NCI-H345 treated with DMSO at 0.1 percent for 48 hours (cell line): ENCODE measurements around the gene HMCN1.
A peak's percentile ranks its signal among the peaks of the same experiment; 100 is the strongest.

ENCODE experiments used
- DNase-seq: peaks from one replicate; lab custom pipeline; 2025; ENCODE audit not compliant: unreplicated experiment; lab: John Stamatoyannopoulos, UW

Gene HMCN1

DNA sequence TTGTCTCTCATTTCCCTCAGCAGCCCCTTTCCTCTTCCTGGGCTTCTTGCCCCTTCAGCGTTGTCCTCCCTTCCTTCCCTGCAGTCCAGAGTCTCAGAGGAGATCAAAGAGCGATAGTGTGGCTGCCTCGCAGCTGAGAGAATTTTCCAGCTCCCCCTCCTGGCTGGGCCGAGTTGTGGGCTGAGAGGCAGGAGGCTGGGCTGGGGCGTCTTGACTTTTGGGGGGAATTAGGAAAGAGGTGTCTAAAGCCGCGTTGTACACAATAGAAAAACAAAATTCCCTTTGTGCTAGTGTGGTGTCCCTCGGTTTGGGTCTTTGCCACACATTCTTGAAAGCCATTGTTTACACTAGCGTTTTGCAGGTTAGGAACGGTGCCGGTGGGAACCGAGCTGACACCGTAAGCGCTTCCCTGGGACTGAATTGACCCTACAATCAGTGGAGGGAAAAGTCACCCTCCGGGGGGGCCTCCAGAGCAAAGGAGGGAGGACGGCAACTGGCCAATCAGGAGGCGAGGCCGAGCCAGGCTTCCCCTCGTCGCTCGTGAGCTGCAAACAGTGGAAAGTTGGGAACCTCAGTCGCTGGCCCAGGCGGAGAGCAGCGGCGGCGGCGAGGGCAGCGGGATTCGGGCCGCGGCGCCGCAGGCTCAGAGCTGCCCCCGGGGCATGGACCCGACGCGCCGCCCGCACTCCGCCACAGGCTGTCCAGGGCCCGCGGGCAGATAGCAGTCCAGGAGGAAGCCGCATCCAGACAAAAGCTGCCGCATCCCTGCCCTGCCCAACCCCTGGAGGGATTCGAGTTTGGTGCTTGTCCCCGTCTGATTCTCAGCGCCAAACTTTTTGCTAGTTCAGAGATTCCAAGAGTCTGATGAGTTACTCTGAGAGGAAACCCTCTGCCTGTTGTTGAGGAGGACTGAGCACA is at the start of gene HMCN1:
Gene HMCN1, plus strand, starts transcription at position 574 of the 918 bp plus-strand sequence. CDS start 389 bp downstream, outside the sequence.
- peak; percentile 34 for DNase-seq

DNA sequence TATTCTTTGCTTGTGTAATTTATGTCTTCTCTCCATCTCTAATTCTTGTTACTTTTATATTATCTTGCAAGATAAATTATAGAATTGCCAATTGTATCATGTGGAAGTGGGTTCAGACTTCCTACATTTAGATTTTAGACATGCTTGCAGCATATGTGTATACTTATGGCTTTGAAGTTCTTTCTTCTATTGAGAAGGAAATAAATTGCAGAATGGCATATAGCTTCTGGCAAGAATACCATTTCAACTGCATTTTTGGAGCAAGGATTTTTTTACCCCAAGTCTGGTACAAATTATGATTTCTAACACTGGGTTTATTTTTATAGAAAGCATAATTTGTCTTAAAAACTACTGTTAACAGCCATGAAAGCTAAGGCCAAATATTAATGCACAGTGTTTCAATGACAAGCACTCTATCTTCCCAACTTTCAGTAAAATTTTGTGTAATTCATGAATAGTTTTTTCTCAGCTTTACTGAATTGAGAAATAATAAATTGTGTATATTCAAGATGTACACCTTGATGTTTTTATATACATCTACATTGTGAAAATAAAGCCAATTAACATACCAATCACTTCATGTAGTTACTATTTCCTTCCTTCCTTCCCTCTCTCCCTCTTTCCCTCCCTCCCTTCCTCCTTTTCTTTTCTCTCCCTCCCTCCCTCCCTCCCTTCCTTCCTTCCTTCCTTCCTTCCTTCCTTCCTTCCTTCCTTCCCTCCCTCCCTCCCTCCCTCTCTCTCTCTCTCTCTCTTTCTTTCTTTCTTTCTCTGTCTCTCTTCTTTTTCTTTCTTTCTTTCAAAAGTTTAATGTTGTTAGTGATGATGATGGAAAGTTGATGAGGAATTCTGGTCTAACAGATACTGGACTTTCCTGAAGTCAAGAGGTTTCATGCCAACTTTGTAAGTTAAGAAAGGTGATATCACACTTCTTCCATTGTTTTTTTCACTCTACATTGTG is 47.1 kb upstream of the HMCN1 start:
- DNase-seq = no peak

DNA sequence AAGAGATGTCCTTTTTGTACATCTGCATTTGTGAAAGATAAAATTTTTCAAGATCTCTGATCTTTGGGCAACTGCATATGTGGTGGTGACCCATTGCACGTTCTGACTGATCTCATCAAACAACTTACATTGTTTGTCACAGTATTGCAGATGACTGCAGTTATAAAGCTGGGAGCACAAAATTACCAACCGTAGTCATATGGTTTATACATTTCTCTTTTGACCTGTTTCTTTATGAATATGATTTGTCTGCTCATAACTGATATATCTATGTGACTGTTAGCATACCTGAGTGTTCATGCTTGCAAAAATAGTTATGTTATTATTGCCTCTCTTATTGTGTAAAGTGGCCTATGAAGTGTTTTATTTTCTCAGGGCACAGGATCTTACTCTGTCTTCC is 43.7 kb upstream of the HMCN1 start:
- DNase-seq = no peak

DNA sequence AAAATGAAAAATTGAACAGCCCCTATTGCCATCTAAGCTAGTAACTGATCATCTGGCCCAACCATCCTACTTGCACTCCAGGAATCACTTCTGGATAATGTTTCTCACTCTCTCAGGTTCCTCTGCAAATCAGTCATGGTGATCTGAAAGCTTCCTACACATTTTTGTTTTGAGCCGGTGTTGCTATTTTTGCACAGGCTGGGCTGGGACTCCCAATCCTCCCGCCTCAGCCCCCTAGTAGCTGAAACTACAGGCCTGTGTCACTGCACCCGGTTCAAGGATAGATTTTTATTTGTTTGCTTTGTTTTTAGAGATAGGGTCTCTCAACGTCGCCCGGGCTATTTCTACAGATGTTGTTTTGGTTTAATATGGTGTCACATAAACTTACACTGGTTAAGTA is 40.5 kb upstream of the HMCN1 start:
- DNase-seq = no peak

DNA sequence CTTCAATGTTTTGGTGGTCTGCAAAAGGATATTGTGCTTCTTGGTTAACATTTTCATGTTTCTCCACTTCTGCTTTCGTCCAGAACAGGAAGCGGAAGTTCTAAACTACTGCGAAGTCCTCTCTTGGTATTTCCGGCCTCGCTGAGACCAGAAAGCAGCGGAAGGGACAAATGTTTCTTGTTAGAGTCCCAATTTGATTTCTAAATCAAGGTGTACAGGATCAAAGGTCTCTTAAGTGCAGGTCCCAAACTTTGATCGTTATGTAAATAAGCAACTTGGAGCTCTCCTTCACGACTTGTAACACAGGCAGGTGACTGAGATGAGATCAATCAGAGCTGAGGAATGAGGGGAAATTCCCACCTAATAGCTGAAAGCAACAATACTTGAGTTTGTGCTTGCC is 40.1 kb upstream of the HMCN1 start:
- no peak for DNase-seq

DNA sequence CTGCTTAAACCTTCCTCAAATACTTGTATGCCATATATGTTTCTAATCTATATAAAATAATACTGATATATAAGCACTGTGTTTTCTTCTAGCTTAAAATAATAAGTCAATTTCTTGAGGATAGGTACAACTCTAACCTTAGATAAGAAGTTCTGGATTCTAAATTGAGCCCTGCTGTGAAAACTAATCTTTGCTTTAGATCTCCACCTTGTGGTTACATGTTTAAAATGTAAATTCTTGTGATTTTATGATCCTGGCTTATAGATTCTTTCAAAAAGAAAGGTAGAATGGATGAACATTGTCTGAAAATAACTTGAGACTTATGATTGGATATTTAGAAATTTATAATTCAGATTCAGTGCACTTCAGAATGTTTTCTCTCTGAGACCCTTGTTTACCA is 38.9 kb upstream of the HMCN1 start:
- no peak for DNase-seq

DNA sequence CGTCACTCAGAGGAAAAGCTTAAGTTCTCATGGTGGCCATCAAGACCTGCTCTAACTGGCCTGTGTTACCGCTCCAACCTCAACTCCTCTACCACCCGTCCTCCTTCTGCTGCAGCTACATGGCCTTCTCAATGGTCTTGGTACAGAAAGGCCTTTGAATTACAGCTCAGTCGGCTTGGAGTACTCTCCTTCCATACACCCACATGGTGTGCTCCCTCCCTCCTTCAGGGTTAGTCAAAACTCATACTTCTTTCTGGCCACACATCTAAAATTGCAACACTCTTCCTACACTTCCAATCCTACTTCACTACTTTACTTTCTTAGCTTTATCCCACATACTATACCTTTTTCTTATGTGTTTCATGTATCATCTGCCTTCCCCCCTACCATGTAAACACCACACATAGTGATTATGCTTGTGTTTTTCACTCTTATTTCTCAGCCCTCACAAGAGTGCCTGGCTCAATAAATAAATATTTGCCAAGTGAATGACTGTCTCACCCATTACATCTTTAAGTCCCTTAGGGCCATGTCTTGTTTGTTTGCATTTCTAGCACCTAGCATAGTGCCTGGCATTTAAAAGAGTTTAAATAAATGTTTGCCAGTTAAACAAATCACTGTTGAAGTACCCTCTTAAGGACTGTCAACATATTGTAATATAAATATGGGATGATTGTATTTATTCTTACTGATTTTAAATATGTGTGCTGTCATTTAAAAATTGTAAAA is 37.6 kb upstream of the HMCN1 start:
- DNase-seq = peak; percentile 74

DNA sequence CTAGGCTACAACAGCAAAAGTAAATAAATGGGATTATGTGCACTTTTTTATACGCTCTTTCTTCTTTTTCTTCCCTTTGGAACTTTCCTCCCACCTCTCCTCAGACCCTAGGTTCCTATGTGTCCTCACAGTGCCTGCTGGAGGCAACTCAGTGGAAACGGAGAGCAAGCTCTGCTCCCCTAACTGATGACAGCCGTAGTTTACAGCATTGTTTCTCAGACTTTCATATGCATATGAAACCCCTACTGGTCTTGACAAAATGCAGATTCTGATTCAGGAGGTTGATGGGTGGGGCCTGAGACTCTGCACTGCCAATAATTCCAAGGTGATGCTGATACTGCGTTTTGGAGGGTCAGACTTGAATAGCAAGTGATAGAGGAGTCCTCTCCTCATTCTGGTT is 34.3 kb upstream of the HMCN1 start:
- DNase-seq = no peak

DNA sequence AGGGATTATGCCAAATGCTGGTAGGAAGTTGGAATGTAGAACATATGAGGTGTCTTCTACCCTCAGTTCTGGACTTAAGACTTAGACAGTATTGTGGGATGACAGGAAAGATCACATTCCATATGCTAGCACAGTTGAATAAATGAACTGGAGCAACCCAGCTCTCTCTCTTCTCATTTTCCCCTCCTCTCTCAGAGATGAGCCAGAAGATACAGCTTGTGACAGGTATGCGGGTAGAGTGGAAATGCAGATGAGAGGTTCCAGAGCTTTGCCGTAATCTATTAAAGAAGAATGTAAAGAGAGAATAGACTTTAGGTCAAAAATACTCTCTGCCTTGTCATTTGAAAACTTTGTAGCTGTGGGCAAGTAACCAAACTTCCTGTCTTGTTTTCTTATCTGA is 32.5 kb upstream of the HMCN1 start:
- no peak for DNase-seq

DNA sequence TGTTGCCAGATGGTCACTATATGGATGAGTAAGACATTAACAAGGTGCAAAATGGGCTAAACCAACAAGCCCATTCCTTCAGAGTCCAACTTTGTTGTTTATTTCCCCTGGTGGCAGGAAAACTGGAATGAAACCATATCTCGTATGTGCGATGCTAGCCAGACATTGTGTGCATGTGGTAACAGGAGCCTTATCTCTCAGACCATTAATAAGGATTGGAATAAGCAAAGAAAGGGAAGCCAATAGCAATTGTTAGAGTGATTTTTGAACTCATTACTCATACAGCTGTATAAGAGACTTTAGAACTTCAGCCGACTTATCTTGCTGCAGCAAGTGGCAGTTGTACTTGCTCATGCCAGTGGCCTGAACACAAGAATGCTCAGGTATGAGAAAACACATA is 30.0 kb upstream of the HMCN1 start:
- DNase-seq = no peak

DNA sequence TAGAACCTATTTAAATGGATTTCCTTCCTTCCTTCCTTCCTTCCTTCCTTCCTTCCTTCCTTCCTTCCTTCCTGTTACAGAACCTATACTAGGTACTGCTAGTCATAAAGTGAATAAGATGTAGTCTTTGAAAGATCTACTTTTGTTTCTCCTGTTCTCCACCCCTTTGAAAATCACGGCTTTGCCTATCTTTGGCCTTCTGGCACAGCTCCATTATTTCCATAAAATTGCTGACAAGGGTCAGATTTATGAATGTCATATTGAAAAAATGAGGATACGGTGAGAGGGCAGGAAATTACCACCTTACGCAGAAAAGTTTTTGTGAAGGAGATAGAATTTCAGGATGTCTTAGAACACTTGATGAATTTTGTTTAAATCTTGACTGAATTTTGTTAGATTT is 18.1 kb upstream of the HMCN1 start:
- DNase-seq = no peak

DNA sequence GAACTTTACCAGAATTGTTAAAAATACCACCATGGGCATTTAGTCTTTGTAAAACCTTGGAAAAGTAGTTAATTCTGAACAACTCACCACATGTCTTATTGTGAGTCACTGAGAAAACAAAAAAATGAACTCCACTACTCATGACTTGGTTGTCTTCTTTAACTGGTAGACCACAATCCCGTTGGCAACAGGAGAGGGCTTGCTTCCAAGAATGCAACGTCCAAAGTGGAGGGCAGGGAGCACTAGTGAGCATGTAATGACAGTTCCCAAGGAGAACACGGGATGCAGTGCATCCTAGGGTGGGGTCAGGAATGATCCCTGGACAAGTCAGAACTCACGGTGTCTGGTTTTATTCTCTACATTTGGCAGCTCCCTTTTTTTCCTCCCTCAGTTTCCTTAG is 15.2 kb upstream of the HMCN1 start:
- DNase-seq = no peak

DNA sequence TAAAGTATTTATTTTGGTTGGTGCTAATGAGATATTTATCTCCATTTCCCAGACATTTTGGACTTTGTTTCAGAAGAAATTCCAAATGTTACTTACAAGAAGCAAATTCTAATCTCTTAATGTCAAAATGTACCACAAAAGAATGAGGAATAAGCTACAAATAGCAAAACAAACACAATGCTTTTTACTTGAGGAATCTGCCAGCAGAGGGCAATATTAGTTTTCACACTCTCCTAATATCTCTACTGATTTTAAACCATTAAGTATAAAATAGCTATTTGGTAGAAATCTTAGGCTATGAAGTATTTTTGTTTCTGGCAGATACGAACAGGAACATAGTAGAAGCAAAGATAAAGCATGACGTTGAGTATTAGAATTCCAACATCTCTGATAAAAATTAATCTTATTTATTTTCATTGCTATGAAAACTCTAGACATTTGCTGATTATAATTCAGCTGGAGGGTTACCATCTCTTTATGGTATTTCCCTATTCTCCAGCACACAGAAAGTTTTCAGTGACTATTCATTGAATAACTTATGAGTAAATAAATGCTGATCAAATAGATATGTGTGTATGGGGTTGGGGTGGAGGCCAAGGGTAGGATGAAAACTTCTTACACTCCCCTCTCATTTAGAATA is 13.4 kb upstream of the HMCN1 start:
- no peak for DNase-seq

DNA sequence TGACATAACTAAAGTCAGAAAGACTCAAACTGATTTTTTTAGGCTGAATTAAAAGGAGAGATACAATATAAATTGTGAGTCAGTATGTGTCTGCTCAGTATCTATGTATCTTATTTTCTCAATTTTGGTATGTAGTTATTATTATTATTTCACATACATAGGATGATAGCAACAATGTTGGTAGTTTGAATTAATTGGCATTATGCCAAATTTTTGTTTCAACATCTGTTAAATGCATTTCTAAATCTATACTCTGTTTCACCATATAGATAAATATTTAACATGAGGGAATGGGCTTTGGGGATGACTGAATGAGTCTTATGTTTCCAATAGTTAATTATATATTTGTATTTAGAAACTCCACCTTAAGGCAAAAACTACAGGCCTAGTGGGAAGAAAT is 12.6 kb upstream of the HMCN1 start:
- no peak for DNase-seq

DNA sequence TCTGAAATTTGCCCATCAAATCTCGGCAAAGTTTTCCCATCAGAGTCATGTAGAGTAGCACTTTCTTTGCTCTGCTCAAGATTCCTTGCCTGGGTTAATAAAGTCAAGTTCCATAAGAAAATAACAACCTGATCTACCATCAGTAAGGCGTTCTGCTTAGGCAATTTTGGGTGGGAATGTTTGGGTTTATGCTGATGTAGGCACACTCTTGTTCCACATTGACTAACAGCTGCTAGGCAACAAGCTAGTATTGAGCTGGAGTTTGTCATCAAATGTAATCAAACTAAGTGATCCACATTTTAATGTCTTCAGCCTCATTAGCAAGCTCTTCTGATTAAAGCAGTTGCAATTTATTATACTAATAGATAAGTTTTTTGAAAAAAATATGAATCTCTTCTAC is 12.1 kb upstream of the HMCN1 start:
- no peak for DNase-seq

DNA sequence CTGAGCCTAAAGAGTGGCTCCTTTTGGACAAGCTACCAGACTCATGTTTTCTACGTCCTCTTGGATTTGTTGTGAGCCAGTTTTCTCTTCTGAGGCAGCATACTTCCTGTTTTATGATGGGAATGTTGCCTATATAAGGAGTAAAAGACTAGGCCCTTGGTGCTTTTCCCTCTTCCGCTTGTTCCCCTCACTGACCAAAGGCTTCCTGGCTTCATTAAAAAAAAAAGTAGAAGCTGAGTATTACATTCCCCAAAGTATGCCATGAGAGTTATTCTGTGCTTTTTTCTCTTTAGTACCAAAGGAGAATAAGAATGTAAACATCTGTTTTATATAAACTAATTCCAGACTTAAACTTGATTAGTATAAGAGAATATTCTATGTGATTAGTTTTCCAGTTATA is 6.5 kb upstream of the HMCN1 start:
- DNase-seq = no peak

DNA sequence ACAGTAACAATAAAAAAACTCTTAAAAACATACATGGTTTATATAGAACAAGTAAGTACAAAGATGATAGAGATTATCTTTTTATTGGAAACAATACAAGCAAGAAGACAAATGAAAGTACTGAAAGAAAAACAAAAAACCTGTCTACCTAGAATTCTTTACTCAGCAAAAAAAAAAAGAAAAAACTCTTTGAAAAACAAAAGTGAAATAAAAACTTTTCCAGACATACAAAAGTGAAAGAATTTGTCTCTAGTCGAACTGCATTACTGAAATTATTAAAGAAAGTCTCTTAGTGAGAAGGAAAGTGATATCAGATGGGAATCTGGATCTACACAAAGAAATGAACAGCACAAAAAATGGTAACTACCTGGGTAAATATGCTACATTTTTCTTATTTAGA is 2.7 kb upstream of the HMCN1 start:
- no peak for DNase-seq

DNA sequence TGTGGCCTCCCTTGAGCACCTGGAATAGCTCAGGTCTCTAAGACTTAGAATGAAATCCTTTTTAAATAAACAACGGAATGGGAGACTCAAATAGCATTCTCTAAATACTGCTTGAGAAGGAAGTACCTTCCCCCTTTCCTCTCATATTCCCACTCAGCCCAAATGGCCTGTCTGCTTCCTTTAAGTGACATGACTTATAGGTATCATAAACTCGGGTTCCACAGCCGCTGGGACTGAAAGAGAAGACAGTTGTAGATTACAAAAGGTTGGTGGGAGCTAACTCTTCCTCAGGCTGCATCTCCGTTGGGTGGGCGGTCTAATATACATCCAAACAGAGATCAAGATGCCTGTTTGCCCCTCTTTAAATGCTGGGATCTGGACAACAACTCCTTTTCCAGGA is 1.2 kb upstream of the HMCN1 start:
- no peak for DNase-seq

DNA sequence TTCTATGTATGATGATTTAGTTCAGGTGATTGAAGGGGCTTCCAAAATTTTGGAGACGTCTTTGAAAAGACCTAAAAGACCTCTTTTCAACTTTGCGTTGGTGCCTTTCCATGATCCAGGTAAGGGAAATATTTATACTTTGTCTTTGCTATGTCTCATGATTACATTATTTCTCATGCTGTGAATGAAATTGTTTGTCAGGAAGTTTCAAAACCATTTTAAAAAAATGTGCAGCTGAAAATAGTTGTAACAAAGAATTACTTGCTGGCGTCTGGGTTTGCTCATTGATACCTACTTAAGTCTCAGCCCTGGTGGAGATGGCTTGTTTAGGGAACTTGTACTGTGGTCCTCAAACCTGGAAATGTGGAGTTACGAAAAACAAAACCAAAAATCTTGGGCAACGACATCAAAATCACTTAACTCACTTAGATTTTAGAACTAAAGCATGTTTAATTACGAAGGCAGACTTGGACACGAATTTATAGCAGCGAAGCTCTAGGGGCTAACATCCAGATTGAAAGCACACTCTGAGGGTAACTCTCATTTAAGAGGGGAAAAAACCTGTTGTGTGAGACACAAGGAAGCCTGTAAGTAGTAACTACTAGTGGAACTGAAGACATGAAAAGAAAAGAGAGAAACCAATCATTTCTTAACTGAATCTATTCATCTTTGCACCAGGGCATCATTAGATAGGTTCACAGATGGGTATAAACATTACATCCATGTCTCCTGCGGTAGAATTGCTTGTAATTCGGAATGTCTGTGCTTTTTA is 924 bp downstream of the HMCN1 start:
- DNase-seq = no peak

DNA sequence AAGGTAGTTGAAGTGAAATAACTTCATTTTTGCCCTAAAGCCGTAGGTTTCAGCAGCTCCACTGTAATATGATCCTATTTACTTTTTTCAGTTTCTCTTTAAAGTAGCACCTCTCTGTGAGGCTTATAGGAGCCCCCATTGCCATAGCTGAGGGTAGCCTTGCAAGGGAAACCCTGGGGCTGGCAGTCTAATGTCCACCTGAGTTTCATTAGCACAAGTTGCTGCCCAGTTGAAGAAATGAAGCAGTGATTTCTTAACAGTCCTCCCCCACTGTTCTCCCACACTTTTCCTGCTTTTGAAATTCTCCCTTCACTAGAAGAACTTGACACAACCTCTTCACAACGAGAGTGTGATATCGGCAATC is 1.5 kb downstream of the HMCN1 start:
- DNase-seq = no peak
